C4-2B (cell line): ENCODE data around the gene ITGA6.

Experiments used
- CTCF ChIP-seq: fragments of 450-650 bp; conservative IDR thresholded peaks from 2 replicates; pipeline ENCODE4 v1.5.1; 2017; ENCODE audit warnings: mild to moderate bottlenecking
- ZFX ChIP-seq: fragments of 450-650 bp; IDR thresholded peaks from 2 replicates; pipeline ENCODE4 v1.6.1; 2017

GRCh38 chr2:172472446-172473033, 45.2 kb downstream of the ITGA6 start:
- TF ChIP-seq CTCF (no peak), ZFX (no peak)
